Stimulated activated CD4-positive, alpha-beta T cell treated with anti-CD3 and anti-CD28 coated beads, TNF-alpha, amount 100 ng/mL, for 24 hours (primary cell): ENCODE measurements around the gene ITGA8.

Source experiments
- DNase-seq, 3 experiments: peaks; one replicate each; pipeline ENCODE4 v3.0.0-alpha.2; 2020; ENCODE audit warnings: low read depth in 3 of 3

The ITGA8 gene

DNA sequence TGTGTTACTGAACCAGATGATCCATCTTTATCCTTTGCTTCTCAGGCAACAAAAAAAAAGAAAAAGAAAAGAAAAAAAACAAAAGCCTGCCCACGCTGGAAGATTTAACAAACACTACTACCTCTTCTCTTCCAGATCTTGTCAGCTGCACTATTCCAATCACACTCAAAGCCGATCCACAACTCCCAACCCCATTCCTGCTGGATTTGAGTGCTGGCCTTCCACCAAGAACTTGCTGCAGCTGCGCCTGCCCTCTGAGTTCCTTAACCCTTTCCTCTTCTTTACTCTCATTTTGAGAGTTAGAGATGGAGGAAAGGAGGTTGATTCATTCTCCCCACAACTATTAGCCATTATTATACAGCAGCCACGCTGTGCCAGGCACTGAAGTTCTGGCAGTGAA lies 16.0 kb upstream of the ITGA8 start:
- DNase-seq: no peak

- no peak for DNase-seq
These were observed 10.6 kb upstream of the ITGA8 start for GRCh38 chr10:15730341-15730740.

DNA sequence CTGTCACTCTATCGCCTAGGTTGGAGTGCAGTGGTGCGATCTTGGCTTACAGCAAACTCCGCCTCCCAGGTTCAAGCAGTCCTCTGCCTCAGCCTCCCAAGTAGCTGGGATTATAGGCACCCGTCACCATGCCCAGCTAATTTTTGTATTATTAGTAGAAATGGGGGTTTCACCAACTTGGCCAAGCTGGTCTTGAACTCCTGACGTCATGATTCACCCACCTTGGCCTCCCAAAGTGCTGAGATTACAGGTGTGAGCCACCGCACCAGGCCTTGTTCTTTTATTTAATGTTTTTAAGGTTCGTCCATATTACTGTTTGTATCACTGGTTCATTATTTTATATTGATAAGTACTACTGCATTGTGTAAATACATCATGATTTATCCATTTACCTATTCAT lies 10.2 kb upstream of the ITGA8 start:
- DNase-seq: no peak

GRCh38 chr10:15726042-15726441 lies 6.3 kb upstream of the ITGA8 start:
- DNase-seq: no peak

DNA sequence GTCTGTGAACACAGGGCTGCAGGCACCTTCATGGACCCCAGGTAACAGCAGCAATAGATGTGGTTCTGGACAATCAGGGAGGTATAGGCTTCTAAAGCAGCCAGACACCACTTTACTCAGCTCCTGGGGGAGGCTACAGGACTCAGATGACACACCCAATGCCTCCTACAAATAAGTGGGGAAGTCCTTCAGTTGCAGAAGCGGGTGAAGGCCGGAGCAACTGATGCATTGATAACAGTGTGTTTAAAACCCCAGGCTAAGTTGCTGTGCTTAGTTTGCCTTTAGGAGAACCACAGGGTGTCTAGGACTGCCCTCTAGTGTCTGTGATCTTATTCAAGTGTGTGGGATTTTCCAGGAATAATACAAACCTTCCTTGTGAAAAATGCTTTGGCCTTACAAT lies 5.9 kb upstream of the ITGA8 start:
- no peak for DNase-seq

DNA sequence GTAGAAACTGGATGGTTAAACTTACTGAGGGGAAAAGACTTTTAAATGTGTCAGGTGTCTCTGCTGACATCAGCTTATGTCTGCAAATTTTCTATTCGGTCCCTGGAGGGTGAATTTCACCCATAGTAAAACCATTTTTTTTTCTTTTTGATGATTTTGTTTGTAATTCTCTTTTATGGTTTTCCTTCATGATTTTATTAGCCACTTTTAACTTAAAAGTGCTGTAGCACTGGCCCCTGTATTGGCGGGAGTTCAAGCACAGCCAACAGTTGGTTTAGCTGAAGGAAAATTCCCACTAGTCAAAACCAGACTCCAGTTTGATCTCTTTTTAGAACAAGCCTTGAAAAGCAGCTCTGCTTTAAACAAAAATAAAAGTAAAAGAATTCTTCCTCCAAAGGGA lies 5.0 kb upstream of the ITGA8 start:
- DNase-seq: no peak

DNA sequence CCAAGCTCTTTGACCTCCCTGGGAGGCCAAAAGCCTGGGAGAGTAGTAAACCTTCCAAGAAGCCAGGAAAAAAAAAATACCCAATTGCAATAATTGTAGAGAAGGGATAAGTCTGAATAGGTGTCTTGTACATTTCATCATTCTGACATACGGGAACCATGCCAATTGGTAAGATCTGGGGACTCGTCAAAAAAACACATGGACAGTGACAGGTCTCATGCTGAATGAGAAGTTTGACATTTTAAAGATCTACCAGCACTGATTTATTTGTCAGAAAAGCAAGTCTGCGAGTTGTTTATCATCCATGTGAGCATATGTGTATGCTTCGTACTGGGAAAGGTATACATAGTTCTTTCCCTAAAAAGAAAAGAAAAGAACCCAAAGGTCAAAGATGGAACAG lies 4.1 kb upstream of the ITGA8 start:
- no peak for DNase-seq

- DNase-seq: no peak
These were observed 1.0 kb upstream of the ITGA8 start for GRCh38 chr10:15720635-15721287.

- no peak for DNase-seq
These were observed 448 bp downstream of the ITGA8 start for GRCh38 chr10:15719049-15719898.

- no peak for DNase-seq
These were observed 1.1 kb downstream of the ITGA8 start for GRCh38 chr10:15718694-15719048.

DNA sequence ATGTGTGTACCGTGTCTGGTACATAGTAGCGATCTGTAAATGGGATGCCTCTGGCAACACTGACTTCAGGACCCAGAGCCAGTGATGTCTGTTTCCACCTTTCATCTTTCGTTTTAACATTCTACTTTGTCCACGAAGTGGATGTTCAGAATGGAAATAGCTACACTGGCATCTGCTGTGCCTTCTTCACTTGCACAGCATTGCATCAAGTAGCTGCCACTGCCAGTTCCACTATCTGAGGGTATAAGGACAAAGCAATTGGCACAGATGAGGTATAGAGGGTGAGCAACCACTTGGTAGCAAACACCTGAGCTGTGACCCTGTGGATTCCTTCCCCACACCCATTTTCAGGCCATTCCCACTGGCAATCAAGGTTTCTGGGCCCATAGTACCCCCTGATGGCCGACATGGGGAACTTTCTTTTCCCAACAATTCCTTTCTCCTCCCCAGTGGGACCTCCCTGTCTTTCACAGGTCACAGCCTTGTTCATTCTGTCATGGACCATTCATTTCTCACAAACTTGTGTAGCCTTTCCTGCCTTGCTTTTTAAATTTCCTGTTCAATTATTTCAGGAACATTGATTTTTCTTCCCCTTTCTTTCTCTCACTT lies 4.0 kb downstream of the ITGA8 start:
- no peak for DNase-seq

- DNase-seq: no peak
These were observed 4.9 kb downstream of the ITGA8 start for GRCh38 chr10:15714847-15715246.

DNA sequence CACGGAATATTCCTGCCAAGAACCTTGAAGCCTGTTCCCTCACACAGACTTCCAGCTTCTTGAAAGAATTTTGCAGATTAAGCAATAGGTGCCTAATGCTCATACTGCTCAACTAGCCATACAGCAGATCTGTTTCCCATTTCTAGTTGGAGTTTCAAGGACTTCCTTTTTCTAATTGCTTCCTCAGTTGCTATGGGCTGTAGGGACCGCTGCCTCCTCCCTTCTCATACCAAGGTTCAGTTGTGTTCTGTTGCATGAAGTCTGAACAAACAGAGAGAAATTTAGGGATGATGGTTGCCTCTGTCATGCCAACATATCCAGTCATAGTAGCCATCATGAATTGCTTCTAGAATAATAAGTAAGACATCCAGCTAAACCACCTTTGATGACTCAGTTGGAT lies 6.8 kb downstream of the ITGA8 start:
- DNase-seq: no peak

DNA sequence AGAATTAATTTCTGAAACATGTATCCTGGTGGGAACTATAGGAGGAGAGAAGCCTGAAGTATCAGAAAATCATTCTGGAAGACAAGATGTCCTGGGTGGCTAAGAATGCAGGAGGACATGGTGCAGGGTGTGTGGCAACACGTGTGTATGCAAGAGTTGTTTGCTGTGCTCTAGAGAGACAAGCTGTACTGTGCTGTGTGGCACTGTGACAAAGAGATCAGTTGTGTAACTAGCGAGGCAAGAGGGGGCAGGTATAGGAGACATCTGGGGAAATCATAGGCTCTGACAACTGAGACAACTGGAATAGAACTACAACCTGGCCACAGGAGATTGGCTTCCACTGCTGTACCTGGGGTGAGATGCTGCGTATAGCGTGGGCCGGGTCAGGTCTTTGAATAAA lies 9.3 kb downstream of the ITGA8 start:
- no peak for DNase-seq

GRCh38 chr10:15705298-15705697 lies 14.4 kb downstream of the ITGA8 start:
- DNase-seq: no peak

GRCh38 chr10:15704581-15704968 lies 15.1 kb downstream of the ITGA8 start:
- no peak for DNase-seq

DNA sequence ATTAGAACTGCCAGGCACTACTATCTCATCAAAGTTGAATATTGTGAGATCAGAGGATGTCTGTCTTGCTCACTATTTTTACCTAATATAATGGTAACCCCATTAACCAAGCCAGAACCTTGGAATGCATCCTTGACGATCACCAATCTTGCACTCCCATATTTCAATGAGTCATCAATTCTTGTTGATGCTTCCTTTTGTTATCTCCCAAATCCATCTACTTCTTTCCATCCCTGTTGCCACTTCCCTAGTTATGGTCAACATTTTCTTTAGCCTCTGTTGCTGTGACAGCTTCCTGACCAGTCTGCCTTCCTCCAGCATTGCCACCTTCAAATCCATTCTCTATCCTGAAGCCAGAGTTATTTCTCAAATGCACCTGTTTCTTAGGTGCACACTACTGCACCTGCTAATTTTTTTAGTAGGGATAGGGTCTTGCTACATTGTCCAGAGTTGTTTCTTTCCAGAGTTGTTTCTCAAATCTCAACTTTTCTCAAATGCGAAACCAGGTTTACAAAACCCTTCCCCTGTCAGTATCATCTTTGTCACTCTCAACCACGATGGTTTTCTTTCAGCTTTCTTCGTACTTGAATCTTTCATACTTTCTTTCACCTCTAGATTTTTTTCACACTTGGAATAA lies 15.7 kb downstream of the ITGA8 start:
- no peak for DNase-seq

DNA sequence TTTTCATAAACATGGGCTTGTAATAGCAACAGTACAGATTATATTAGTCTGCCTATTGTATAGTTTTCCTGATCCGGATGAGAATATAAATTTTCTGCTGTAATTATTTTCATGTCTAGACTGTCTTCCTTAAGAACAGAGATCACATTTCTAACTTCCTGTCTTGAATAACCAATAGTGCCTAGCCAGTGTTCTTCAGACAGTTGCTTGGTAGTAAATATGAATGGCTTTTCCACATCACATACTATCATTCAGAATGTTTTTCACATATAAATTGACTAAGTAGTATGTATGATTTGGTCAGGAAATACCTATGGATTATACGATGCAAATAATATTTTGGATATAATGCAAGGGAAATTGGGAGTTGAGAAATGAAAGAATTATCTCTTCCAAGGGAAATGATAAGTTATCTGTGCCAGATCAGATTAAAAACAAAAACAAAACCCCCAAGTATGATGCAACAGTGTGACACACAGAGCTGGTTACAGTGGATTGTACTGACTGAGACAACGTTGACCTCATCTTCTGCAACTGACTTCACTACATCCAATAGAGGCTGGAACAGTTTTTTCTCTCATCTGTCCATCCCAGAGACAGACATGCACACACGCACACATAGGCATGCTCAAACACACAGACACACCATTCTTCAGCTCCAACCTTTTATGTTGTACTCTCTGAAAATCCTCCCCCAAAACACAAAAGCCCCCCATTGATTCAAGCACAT lies 16.4 kb downstream of the ITGA8 start:
- DNase-seq: no peak

GRCh38 chr10:15700078-15700674 lies 19.5 kb downstream of the ITGA8 start:
- DNase-seq: no peak

- DNase-seq: no peak
These were observed 23.9 kb downstream of the ITGA8 start for GRCh38 chr10:15695852-15696251.

GRCh38 chr10:15690031-15690430 lies 29.7 kb downstream of the ITGA8 start:
- no peak for DNase-seq

GRCh38 chr10:15684768-15685167 lies 35.0 kb downstream of the ITGA8 start:
- no peak for DNase-seq
